Measurements from ENCODE around the gene FOXN1. TPM values are rescaled to one million over a fixed set of nuclear protein-coding genes. Genes with fewer than 3 reads are reported as not detected.

The FOXN1 gene
- total and polyA plus RNA-seq, 8 donors = 0.02 to 0.19 (median 0.09) TPM; not detected in 5

DNA sequence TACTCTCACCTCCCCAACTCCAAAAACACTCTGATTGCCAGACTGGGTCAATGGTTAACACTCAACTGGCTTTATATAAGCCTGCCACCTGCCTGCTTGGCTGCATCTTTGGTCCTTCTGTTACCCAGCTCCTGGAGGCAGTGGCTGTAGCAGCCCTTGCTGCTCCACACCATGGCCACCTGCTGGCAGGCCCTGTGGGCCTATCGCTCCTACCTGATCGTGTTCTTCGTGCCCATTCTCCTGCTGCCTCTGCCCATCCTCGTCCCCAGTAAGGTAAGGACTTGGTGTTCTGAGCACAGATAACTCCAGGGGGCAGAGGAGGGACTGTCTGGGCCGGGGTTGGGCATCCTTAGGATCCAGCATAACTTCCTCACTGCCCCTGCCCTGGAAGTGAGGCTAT, 32.6 kb upstream of the FOXN1 start, which contains the start of gene SLC13A2:
TSS of gene SLC13A2 (plus strand) at position 103 of the 400 bp plus-strand sequence. CDS start at position 172, 69 bp downstream.
- peak in 2 of 6 donors; percentile 29 to 49 for DNase-seq
- H3K27ac ChIP-seq = no peak within 1 kb of the TSS

GRCh38 chr17:28474111-28474531, 32.0 kb upstream of the FOXN1 start:
- Histone ChIP-seq H3K27ac (no peak overlapping the region), H3K4me1 (no peaks in the 10 kb centered on the region), H3K9me3 (no peaks in the 10 kb centered on the region), H3K36me3 (no peaks in the 10 kb centered on the region), H3K27me3 (no peaks in the 10 kb centered on the region), H3K4me3 (no peak overlapping the region)
- ATAC-seq (no peak), DNase-seq (peak in 1 of 6 donors; percentile 21), FAIRE-seq (no peak)
- intact Hi-C loops (cut with DNase I) = no loop called here
- TF ChIP-seq CTCF (IDR thresholded peaks at IDR 0.05) = no peak
- 94 to 95% methylated on average over 7 of the region's 7 CpGs for WGBS, 2 donors

More for the DNA sequence above, 32.6 kb upstream of the FOXN1 start, which contains the start of gene SLC13A2:
- no peak for TF ChIP-seq CTCF (IDR thresholded peaks at IDR 0.05)
- Histone ChIP-seq H3K9me3 (no peaks in the 10 kb centered on the region), H3K4me1 (no peaks in the 10 kb centered on the region), H3K27me3 (no peaks in the 10 kb centered on the region), H3K4me3 (no peak within 1 kb of the TSS), H3K36me3 (no peaks in the 10 kb centered on the region)
- FAIRE-seq (no peak), ATAC-seq (peak; percentile 45 to 84 (median 65))
- 50 to 62% methylated on average over 5 of the region's 5 CpGs for WGBS, 2 donors
- intact Hi-C loops (cut with DNase I) = no loop called here

DNA sequence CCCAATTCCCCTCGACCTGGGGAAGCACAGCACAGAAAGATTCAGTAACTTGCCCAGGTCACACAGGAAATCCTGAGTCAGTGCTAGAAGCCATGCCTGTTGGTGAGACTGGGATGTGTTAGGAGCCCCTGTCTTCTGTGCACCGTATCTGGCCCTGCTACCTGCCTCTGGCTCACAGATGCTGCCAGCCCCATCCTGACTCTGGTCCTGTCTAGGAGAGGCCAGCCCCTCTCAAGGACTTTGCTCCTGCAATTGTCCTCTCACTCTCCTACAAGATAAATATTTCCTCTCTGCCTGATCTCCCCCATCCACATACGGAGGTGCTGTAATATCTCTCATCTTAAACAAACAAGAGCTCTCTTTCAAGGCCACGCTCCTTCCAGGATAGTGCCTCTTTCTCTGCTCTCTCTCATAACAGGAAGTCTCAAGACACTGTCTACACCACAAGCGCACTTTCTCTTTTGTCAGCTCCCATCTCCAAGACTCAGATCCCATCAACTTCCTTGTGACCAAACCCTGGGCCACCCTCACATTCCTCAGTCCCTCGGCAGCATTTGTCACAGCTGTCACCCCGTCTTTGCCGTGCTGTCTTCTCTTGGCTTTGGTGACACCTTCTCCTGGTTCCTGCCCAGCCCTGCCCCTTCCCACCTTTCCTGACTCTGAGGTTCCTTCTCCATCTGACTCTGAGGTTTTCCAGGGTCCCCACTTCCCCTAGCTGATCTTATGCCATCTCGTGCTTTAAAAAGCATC, 30.8 kb upstream of the FOXN1 start:
- H3K9me3 ChIP-seq = no peaks in the 10 kb centered on the region
- H3K4me3 ChIP-seq = no peak overlapping the region
- H3K27ac ChIP-seq = no peak overlapping the region
- H3K4me1 ChIP-seq = no peaks in the 10 kb centered on the region
- TF ChIP-seq CTCF (IDR thresholded peaks at IDR 0.05) = no peak
- DNase-seq = peak in 1 of 6 donors; percentile 30
- WGBS, 2 donors = 47 to 52% methylated on average over 9 of the region's 9 CpGs
- no peaks in the 10 kb centered on the region for H3K36me3 ChIP-seq
- intact Hi-C loops (cut with DNase I) = no loop called here
- H3K27me3 ChIP-seq = no peaks in the 10 kb centered on the region
- no peak for FAIRE-seq
- ATAC-seq = peak in 3 of 4 donors; percentile 9 to 29 (median 20)

GRCh38 chr17:28476076-28476865, 29.9 kb upstream of the FOXN1 start:
- peak in 1 of 6 donors; percentile 21 for DNase-seq
- WGBS, 2 donors = 82 to 90% methylated on average over 11 of the region's 11 CpGs
- H3K27ac ChIP-seq = no peak overlapping the region
- no peak for ATAC-seq
- no peaks in the 10 kb centered on the region for H3K9me3 ChIP-seq
- no peaks in the 10 kb centered on the region for H3K27me3 ChIP-seq
- H3K36me3 ChIP-seq = no peaks in the 10 kb centered on the region
- FAIRE-seq = no peak
- H3K4me1 ChIP-seq = no peaks in the 10 kb centered on the region
- intact Hi-C loops (cut with DNase I) = no loop called here
- H3K4me3 ChIP-seq = no peak overlapping the region
- TF ChIP-seq CTCF (IDR thresholded peaks at IDR 0.05) = no peak

Measured in pancreas (tissue), 10 donors.